RKO (cell line): ENCODE results near the gene MAPT.

Source experiments
- DNase-seq: peaks from one replicate; pipeline ENCODE4 v3.0.0-alpha.2; 2016; ENCODE audit warnings: low spot score

The MAPT gene

DNA sequence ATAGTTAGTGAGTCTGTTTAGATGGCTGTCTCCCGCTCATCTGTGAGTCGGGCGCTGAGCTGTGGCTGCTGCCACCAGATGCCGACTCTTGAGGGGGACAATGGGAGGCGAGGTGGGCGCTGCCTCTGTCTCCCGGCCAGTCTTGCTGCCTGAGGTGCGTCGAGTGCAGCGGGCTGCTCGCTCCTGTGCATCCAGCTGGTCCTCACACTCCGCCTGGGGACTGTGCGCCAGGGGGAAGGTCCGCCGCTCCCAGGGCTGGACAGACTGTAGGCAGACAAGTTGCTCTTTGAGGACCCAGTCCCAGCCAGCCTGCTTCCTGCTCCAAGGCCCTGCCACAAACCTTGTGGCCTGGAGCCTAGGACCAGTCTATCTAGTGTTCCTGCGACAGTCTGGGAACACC is 137.1 kb downstream of the MAPT start:
- no peak for DNase-seq

- no peak for DNase-seq
Observed at GRCh38 chr17:46031920-46032319, 137.6 kb downstream of the MAPT start.

DNA sequence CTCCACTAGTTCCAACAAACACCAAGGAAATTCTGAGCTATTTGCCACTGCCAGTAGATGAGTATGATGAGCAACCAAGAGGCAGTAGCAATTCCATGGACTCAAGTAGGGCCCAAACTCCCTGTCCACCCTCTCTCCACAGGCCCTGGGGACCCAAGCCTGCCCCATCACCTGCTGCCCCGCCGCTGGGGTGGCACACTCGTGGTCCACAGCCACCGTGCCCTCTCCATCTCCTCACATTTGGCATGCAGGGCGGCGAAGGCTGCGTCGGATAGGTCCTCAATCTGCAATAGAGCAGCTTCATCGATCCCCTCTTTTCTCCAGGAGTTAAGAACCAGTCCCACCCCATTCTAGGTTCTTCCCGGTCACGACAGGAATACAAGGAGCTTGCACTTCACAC is 138.6 kb downstream of the MAPT start:
- DNase-seq: no peak

- DNase-seq: no peak
Observed at GRCh38 chr17:46033392-46033791, 139.0 kb downstream of the MAPT start.

DNA sequence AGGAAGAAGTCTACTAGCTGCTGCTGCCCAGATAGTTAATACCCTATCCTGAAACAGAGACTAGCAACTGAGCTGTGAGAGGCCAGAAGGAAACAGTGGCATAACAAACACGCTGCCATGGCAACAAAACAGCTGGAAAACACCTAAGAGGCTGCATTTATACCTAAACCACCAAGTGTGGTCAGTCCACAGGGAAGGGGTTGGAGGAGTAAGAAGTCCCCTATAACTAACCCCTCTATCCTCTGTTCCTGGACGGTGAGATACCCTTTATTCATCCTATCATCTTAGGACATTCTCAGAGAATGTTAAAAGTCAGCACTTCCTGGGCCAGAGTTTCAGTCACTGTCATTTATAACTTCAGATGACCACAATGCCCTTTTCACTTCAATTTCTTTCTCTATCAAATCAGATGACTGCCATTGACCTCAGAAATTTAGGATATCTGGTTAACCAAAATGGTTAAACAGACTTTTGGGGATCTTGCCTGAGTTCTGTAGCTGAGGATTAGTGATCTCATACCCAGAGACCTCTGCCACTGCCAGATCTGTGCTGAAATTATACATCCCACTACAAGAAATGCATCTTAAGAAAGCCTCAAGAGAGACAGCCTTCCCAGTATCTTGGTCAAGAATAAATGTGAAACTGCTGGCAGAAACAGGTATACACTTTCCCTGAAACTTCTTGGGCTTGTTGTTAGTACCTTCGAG is 140.9 kb downstream of the MAPT start:
- DNase-seq: no peak

GRCh38 chr17:46036491-46036890 is 142.1 kb downstream of the MAPT start:
- no peak for DNase-seq

- no peak for DNase-seq
Observed at GRCh38 chr17:46037722-46038255, 143.4 kb downstream of the MAPT start.

- DNase-seq: no peak
Observed at GRCh38 chr17:46038414-46038813, 144.1 kb downstream of the MAPT start.

GRCh38 chr17:46038937-46039336 is 144.6 kb downstream of the MAPT start:
- no peak for DNase-seq

DNA sequence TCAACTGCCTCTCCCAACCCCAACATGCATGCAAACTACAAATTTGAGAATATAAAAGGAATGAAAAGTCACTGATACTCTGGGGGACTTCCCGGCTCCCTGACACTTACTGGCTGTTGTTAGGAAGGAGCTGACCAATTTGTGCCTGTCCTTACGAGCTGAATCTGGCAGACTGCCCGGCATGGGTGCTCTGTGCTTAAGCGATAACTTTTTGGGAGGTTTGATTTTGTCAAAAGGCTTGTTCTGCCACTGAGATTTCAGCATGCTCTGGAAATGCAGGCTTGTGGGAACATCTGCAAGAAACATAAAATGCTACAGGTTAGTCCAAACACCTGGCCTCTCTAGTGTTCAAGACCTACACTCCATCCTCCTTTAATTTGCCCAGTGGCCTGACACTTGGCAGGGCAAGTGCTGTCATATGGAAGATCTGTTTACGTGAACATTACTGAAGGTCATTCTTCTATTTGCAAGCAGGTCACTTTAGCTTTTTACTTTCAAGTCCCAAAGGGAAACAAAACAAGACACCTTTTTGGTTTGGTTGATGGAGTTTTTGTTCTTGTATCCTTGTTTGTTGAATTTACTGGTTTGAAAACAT is 145.3 kb downstream of the MAPT start:
- no peak for DNase-seq

GRCh38 chr17:46042246-46042645 is 147.9 kb downstream of the MAPT start:
- no peak for DNase-seq

DNA sequence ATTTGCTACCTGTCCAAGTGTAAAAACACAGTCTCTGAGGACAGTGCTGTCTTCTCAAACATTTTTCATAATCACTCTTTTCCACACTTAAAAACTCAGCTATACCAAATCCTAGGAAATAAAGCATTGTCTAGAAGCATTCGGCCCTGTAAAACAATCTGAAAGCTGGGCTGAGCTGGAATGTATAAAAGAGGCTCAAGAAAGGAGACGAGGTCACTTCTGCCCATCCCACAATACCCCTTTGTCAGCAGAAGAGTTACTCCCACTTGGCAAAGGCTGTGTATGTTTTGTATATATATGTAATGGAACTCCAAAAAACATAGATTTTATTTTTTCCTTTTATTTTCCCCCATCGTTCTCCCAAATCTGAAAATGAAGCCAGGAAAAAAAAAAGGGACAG is 148.6 kb downstream of the MAPT start:
- DNase-seq: no peak

DNA sequence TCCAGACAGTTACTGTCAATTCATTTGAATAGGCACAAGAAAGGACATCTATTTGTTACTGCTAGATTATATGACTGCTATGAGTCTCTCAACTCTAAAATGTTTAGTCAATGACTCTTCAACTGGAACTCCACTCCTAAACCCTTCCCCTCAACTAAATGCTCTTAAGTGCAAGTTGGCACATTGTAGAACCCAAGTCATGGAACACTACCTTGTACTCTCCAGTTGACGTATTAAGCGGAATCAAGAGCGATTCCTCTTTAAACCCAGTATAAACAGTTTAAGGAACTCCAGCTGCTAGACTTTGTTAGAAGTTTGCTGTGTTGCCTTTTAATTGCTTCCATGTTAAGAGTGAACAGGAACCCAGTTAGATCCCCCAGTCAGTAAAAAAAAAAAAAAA is 149.3 kb downstream of the MAPT start:
- DNase-seq: no peak

- peak; percentile 75 for DNase-seq
Observed at GRCh38 chr17:46044286-46044928, 150.1 kb downstream of the MAPT start.

DNA sequence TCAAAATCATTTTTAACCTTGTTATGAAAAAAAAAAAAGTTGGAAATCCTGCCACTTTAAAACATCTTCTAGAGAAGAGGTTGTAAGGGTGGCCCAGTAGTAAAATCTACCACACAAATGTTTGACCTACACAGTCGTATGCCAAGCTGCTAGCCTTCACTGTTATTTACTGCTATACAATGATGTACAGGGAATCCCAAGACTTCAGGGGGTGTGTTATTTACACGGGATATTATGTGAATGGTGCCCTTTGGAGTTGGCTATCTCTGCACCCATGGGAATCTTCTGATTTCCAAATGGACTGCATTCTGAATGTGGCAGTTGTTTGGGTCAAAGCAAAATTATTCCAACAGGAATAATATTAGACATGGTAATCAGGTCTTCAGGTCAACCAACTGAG is 150.6 kb downstream of the MAPT start:
- DNase-seq: no peak

- DNase-seq: peak; percentile 15
Observed at GRCh38 chr17:46045639-46046038, 151.3 kb downstream of the MAPT start.

DNA sequence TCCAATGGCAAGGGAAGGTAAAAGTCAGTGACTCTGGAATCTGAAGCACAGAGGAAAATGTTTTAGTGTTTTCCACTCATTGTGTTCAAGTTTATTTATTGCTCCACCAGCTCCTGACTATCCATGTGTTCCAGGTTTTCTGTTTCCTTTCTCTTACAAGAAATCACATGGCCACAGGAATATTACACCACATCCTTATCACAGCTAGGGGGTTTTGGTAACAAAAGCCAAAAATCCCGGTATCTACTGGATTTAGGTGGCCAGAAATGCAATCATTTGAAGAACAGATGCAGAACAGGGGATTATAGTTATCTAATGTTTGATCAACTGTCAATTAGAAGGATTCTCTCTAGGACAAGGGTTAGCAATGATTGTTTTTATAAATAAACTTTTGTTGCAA is 152.6 kb downstream of the MAPT start:
- no peak for DNase-seq

- DNase-seq: no peak
Observed at GRCh38 chr17:46047398-46047797, 153.0 kb downstream of the MAPT start.

GRCh38 chr17:46047856-46048255 is 153.5 kb downstream of the MAPT start:
- DNase-seq: no peak

DNA sequence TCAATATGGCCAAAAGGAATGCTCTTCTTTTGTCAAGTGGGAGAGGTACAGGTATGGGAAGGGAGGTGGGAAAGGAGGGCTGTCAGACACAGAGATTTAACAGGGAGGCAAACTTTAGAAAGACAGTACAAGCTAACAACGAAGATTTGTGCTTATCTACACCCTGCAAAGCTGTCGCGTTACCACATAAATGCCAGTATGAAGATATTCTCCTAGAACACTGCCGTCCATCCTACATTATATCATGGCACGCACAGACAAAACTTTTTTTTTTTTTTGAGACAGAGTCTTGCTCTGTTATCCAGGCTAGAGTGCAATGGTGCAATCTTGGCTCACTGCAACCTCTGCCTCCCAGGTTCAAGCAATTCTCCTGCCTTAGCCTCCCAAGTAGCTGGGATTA is 155.3 kb downstream of the MAPT start:
- DNase-seq: no peak

DNA sequence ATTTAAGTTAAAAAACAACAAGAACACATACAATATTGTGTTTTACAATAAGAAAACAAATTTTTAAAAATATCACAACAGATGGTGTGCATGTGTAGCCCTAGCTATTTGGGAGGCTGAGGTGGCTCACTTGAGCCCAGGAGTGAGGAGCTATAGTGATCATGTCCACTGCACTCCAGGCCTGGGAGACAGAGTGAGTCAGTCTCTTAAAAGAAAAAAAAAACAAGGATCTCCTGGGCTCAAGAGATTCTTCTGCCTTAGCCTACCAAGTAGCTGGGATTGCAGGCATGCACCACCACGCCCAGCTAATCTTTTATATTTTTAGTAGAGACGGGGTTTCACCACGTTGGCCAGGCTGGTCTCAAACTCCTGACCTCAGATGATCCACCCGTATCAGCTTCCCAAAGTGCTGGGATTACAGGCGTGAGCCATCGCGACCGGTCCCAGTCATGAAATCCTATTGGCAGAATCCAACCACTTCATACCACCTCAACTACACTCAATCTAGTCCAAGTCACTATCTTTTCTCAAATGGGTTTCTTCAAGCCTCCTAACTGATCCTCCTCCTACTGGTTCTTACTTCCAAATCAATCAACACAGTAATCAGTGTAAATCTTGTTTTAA is 159.7 kb downstream of the MAPT start:
- DNase-seq: no peak

DNA sequence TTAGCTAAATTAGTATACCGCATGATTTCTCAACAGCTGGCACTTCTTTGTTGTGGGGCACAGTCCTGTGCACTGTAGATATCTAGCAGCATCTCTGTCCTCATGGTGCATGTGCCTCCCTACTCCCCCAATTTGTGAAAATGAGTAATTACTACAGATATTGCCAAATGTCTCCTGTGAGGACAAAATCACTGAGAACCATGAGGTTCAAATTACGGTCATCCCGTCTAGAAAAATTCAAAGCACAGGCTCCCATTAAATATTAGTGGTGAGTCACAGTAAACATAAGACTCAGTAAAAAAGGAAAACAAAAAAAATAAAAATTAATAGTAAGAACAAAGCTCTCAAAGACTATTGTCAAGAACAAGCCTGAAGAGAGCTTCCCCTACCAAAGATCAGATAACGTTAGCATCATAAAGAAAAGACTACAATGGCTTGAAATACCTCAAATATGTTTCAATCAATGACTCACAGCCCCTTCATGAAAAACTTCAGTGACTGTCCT is 162.5 kb downstream of the MAPT start:
- no peak for DNase-seq

GRCh38 chr17:46057366-46057765 is 163.0 kb downstream of the MAPT start:
- DNase-seq: no peak
